ENCODE results near the gene GET4. TPM values are rescaled to one million over a fixed set of nuclear protein-coding genes. Genes with fewer than 3 reads are reported as not detected.
A peak's percentile ranks its signal among the peaks of the same experiment; 100 is the strongest.

The GET4 gene
- total and polyA plus RNA-seq, 4 donors: 19.5 to 34.7 (median 27.3) TPM

DNA sequence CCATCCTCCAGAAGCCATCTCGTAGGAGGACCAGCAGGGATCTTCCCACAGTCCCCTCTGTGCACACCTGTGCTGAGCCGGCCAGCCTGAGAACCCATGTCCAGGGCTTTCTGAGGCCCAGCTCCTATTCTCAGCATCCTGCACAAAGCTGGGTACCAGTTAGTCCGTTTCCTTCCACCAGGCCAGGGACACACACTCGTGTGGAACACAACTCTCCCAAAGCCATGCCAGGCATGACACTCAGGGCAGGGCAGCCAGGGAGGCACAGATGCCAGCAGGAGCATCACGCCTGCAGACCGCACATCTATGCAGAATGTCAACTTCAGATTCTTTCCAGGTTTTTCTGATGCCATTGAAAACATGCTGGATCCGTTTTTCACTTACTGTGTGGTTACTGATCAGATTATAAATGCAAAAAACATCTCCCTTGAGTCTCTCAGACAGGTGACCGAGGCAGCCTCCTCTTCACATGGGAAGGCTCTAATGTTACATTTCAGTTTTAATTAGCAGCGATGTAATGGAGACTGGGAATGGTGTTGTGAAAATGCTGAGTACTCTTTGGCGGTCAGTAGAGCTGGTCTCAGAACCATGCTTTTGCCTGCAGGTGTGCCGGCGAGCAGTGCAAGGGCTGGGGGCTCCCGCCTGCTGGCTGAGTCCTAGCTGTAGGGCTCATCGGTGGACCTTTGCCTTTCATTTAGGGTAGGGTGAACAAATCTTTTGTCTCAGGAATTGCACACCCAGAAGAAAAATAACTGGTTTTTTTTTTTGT, 47.4 kb upstream of the GET4 start:
- 92% methylated on average over 14 of the region's 14 CpGs for WGBS
- Histone ChIP-seq H3K36me3 (ENCODE audit: control insufficient read depth in 4 of 4, insufficient read depth in 3 of 4, low read depth in 1 of 4, low read length in 3 of 4) (peaks cover 0 to 9% (median 2%) of the 10 kb centered on the region in 4 donors), H3K9me3 (ENCODE audit: control insufficient read depth in 4 of 4, low read length in 3 of 4) (no peaks in the 10 kb centered on the region), H3K9ac (ENCODE audit: low read depth in 1 of 2, low read length in 2 of 2) (no peak overlapping the region), H3K27ac (ENCODE audit: low read depth in 1 of 2, low read length in 2 of 2) (peak overlapping the region in 1 of 2 donors; percentile 28), H3K4me3 (ENCODE audit: low read depth in 1 of 3, low read length in 3 of 3) (no peak overlapping the region), H3K4me1 (ENCODE audit: control insufficient read depth in 4 of 4, insufficient read depth in 4 of 4, low read length in 3 of 4) (peaks cover 2 to 18% (median 4%) of the 10 kb centered on the region in 4 donors), H3K27me3 (ENCODE audit: control insufficient read depth in 4 of 4, insufficient read depth in 4 of 4, low read length in 3 of 4) (no peaks in the 10 kb centered on the region)
- TF ChIP-seq RXRA (IDR thresholded peaks at IDR 0.05) (no peak), JUND (IDR thresholded peaks at IDR 0.05) (no peak), EGR1 (IDR thresholded peaks at IDR 0.05; ENCODE audit: low read depth in 2 of 2) (no peak), NR2F2 (IDR thresholded peaks at IDR 0.05) (no peak), TAF1 (conservative IDR thresholded peaks at IDR 0.05) (no peak), HNF4A (conservative IDR thresholded peaks at IDR 0.05) (no peak), FOXA1 (IDR thresholded peaks at IDR 0.05) (no peak), SP1 (IDR thresholded peaks at IDR 0.05) (no peak), GABPA (IDR thresholded peaks at IDR 0.05 in 1 of 2, conservative IDR thresholded peaks at IDR 0.05 in 1 of 2) (no peak), RAD21 (IDR thresholded peaks at IDR 0.05) (no peak), YY1 (IDR thresholded peaks at IDR 0.05) (no peak), FOXA2 (IDR thresholded peaks at IDR 0.05) (no peak), HNF4G (IDR thresholded peaks at IDR 0.05) (no peak)
- TF ChIP-seq, protein P1, sequence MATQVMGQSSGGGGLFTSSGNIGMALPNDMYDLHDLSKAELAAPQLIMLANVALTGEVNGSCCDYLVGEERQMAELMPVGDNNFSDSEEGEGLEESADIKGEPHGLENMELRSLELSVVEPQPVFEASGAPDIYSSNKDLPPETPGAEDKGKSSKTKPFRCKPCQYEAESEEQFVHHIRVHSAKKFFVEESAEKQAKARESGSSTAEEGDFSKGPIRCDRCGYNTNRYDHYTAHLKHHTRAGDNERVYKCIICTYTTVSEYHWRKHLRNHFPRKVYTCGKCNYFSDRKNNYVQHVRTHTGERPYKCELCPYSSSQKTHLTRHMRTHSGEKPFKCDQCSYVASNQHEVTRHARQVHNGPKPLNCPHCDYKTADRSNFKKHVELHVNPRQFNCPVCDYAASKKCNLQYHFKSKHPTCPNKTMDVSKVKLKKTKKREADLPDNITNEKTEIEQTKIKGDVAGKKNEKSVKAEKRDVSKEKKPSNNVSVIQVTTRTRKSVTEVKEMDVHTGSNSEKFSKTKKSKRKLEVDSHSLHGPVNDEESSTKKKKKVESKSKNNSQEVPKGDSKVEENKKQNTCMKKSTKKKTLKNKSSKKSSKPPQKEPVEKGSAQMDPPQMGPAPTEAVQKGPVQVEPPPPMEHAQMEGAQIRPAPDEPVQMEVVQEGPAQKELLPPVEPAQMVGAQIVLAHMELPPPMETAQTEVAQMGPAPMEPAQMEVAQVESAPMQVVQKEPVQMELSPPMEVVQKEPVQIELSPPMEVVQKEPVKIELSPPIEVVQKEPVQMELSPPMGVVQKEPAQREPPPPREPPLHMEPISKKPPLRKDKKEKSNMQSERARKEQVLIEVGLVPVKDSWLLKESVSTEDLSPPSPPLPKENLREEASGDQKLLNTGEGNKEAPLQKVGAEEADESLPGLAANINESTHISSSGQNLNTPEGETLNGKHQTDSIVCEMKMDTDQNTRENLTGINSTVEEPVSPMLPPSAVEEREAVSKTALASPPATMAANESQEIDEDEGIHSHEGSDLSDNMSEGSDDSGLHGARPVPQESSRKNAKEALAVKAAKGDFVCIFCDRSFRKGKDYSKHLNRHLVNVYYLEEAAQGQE (IDR thresholded peaks at IDR 0.05): no peak
- TF ChIP-seq, protein P2, sequence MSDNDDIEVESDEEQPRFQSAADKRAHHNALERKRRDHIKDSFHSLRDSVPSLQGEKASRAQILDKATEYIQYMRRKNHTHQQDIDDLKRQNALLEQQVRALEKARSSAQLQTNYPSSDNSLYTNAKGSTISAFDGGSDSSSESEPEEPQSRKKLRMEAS (IDR thresholded peaks at IDR 0.05): no peak
- TF ChIP-seq, protein P3, sequence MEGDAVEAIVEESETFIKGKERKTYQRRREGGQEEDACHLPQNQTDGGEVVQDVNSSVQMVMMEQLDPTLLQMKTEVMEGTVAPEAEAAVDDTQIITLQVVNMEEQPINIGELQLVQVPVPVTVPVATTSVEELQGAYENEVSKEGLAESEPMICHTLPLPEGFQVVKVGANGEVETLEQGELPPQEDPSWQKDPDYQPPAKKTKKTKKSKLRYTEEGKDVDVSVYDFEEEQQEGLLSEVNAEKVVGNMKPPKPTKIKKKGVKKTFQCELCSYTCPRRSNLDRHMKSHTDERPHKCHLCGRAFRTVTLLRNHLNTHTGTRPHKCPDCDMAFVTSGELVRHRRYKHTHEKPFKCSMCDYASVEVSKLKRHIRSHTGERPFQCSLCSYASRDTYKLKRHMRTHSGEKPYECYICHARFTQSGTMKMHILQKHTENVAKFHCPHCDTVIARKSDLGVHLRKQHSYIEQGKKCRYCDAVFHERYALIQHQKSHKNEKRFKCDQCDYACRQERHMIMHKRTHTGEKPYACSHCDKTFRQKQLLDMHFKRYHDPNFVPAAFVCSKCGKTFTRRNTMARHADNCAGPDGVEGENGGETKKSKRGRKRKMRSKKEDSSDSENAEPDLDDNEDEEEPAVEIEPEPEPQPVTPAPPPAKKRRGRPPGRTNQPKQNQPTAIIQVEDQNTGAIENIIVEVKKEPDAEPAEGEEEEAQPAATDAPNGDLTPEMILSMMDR (IDR thresholded peaks at IDR 0.05; ENCODE audit: low read depth, low read length, missing input control): no peak
- TF ChIP-seq, protein P4, sequence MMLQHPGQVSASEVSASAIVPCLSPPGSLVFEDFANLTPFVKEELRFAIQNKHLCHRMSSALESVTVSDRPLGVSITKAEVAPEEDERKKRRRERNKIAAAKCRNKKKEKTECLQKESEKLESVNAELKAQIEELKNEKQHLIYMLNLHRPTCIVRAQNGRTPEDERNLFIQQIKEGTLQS (IDR thresholded peaks at IDR 0.05): no peak
- TF ChIP-seq, protein P5, sequence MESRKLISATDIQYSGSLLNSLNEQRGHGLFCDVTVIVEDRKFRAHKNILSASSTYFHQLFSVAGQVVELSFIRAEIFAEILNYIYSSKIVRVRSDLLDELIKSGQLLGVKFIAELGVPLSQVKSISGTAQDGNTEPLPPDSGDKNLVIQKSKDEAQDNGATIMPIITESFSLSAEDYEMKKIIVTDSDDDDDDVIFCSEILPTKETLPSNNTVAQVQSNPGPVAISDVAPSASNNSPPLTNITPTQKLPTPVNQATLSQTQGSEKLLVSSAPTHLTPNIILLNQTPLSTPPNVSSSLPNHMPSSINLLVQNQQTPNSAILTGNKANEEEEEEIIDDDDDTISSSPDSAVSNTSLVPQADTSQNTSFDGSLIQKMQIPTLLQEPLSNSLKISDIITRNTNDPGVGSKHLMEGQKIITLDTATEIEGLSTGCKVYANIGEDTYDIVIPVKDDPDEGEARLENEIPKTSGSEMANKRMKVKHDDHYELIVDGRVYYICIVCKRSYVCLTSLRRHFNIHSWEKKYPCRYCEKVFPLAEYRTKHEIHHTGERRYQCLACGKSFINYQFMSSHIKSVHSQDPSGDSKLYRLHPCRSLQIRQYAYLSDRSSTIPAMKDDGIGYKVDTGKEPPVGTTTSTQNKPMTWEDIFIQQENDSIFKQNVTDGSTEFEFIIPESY (IDR thresholded peaks at IDR 0.05): no peak
- DNase-seq (ENCODE audit: low spot score): no peak
